ENCODE measurements around the gene GNAI1. TPM values are rescaled to one million over a fixed set of nuclear protein-coding genes. Genes with fewer than 3 reads are reported as not detected.

GNAI1 gene
- total RNA-seq, 1 donor from 2014 or later = 61.1 TPM

DNA sequence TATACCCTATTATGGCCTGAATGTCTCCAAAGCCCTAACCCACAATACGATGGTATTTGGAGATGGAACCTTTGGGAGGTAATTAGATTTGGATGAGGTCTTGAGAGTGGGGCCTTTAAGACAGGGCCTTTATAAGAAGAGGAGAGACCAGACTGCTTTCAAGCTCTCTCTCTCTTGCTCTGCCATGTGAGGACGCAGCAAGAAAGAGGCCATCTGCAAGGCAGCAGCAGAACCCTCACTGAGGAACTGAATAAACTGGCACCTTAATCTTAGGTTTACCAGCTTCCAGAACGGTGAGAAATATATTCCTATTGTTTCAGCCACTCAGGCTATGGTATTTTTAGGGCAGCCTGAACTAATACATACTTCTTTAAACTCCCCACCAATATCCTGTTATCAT, 2.0 kb upstream of the GNAI1 start:
- TF ChIP-seq, protein P1, sequence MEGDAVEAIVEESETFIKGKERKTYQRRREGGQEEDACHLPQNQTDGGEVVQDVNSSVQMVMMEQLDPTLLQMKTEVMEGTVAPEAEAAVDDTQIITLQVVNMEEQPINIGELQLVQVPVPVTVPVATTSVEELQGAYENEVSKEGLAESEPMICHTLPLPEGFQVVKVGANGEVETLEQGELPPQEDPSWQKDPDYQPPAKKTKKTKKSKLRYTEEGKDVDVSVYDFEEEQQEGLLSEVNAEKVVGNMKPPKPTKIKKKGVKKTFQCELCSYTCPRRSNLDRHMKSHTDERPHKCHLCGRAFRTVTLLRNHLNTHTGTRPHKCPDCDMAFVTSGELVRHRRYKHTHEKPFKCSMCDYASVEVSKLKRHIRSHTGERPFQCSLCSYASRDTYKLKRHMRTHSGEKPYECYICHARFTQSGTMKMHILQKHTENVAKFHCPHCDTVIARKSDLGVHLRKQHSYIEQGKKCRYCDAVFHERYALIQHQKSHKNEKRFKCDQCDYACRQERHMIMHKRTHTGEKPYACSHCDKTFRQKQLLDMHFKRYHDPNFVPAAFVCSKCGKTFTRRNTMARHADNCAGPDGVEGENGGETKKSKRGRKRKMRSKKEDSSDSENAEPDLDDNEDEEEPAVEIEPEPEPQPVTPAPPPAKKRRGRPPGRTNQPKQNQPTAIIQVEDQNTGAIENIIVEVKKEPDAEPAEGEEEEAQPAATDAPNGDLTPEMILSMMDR (IDR thresholded peaks at IDR 0.05; ENCODE audit: unreplicated experiment) = no peak
- Mint-ChIP-seq H3K27ac (no peak overlapping the region), H3K4me1 (peaks cover 22% of the 10 kb centered on the region), H3K4me3 (no peak overlapping the region), H3K27me3 (ENCODE audit: low read depth) (no peaks in the 10 kb centered on the region), H3K9me3 (no peaks in the 10 kb centered on the region), H3K36me3 (no peaks in the 10 kb centered on the region)
- no peak for DNase-seq (ENCODE audit: low spot score in 2 of 2, unreplicated experiment in 2 of 2)

DNA sequence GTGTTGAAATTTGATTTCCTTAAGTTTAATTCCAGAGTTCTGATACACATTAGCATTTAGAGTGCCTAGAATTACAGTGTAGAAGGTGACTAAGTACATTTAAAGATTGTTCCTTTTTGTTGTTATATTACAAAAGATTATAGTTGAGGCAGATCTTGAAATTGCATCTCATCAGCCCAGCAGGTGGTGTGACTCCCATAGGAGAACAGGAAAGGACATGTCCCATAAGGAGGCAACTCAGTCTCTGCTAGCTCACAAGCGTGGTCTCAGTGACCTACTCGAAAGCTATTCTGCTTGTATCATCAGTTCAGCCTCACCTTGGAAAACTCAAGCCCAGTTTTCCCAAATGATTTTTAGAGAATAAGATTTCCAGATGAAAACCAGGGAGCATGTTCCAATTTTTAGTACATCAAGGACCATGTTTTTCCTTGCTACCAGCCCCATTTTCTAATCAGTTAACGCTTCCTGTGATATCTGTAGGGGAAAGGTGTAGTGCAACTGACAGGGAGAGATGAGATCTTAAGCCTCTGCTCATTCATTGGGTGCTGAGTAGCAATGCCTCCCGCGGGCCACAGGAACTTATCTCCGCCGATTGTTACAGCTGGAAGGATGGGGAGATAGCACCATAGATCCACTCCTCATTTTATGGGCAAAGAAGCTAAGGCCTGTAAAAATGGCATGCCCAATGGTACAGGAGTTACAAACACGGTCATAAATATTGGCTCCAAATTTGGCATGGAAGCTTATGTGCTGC, 1.1 kb upstream of the GNAI1 start:
- Mint-ChIP-seq H3K27ac (peak overlapping the region; percentile 82), H3K36me3 (no peaks in the 10 kb centered on the region), H3K4me1 (peaks cover 28% of the 10 kb centered on the region), H3K9me3 (no peaks in the 10 kb centered on the region), H3K27me3 (ENCODE audit: low read depth) (no peaks in the 10 kb centered on the region), H3K4me3 (peak overlapping the region; percentile 79)
- TF ChIP-seq, protein P1 (IDR thresholded peaks at IDR 0.05; ENCODE audit: unreplicated experiment) = no peak
- no peak for DNase-seq (ENCODE audit: low spot score in 2 of 2, unreplicated experiment in 2 of 2)

DNA sequence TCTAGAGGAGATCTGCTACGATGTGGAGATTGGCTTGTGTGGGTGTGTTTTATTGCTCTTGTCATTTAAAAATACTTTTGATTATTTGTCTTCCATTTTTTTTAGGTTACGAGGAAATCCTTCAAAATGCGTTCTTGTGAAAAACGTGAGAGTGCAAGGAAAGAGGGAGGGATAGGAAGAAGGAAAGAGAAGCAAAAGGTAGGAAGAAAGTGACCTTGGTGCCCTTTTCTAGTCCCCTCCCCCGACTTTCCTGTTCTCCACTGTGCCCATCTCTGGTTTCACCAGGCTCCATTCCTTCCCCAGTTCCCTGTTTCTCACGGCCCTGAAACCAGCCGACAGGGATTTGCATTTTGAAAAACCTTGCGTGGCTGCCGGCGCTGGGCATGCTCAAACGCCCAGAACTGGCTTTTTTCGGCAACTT, 506 bp upstream of the GNAI1 start:
- TF ChIP-seq, protein P1 (IDR thresholded peaks at IDR 0.05; ENCODE audit: unreplicated experiment) = no peak
- DNase-seq (ENCODE audit: low spot score in 2 of 2, unreplicated experiment in 2 of 2) = no peak
- no peaks in the 10 kb centered on the region for H3K9me3 Mint-ChIP-seq
- H3K4me1 Mint-ChIP-seq = peaks cover 34% of the 10 kb centered on the region
- H3K27me3 Mint-ChIP-seq (ENCODE audit: low read depth) = no peaks in the 10 kb centered on the region
- no peaks in the 10 kb centered on the region for H3K36me3 Mint-ChIP-seq
- peak overlapping the region; percentile 79 for H3K4me3 Mint-ChIP-seq
- peak overlapping the region; percentile 82 for H3K27ac Mint-ChIP-seq

DNA sequence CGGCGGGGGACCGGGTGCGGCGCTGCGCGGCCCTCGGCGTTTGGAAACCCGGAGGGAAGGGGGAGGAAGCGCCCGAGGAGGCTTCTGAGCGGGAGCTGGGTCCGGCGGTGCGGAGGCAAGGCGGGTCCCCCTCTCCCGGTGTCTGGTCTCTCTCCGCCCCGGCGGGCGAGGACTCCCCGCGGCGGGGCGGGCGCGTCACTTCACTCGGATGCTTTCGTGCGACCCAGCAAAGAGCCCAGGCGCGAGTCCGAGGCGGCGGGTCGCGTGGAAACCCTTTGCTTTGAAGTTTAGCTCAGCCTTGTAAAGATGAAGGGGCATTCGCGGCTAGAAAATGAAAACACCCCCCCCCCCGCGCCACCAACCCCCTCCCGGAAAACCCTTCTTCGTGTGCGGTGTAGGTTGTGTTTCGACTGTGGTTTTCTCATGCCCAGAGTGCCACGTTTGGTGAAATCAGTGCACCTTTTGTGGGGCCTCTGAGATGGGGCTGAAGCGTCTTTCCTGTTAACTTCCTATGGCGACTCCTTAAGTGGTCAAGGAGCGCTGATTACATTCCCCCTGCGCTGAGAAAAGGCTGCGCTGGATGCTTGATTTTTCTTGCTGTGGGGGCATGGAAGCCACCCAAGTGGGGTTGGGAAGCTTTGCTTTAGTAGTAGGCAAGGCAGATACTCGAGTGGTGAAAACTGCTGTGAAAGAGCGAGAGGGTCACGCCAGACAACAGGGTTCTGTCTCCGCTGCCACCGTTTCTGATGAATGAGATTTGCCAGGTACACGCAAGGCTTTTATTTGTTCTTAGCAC, 876 bp downstream of the GNAI1 start:
- DNase-seq (ENCODE audit: low spot score in 2 of 2, unreplicated experiment in 2 of 2) = peak in 1 of 2 experiments; percentile 42
- Mint-ChIP-seq H3K27ac (peak overlapping the region; percentile 85), H3K4me3 (peak overlapping the region; percentile 98), H3K27me3 (ENCODE audit: low read depth) (no peaks in the 10 kb centered on the region), H3K9me3 (no peaks in the 10 kb centered on the region), H3K4me1 (peaks cover 39% of the 10 kb centered on the region), H3K36me3 (no peaks in the 10 kb centered on the region)
- TF ChIP-seq, protein P1 (IDR thresholded peaks at IDR 0.05; ENCODE audit: unreplicated experiment) = no peak

DNA sequence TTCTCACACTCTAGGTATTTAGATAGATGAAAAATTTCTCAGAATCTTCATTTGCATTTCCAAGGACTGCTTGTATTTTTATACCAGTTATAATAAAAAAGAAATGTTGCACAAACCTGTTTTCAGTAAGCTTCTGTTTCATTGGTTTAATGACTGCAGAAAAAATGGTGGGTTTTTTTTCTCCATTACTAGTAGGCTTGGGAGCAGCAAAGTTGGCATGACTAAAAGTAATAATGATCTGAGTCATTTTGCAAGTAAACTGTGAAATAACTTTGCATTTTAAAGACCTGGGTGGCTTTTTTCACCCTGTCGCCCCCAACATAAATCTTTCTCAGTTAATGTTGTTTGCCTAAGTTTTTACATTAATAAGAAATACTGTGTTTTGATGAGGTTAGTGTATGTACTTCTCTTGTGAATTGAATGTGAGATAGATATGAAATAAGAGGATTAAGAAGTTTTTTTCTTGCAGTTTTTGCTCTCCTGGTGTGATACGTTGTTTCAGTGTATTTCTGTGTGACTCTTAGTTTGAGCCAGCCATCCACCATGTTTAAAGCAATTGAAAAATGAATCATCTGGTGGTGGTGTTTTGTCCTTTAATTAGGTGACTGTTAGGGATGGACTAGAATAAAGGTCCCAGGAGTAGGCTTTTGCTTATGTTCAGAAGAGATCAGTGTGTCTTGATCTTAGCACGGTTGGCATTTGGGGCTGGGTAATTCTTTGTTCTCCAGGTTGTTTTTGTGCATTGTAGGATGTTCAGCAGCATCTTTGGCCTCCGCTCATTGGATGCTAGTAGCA, 1.8 kb downstream of the GNAI1 start:
- TF ChIP-seq, protein P1 (IDR thresholded peaks at IDR 0.05; ENCODE audit: unreplicated experiment) = no peak
- H3K9me3 Mint-ChIP-seq = peaks cover 4% of the 10 kb centered on the region
- H3K27me3 Mint-ChIP-seq (ENCODE audit: low read depth) = no peaks in the 10 kb centered on the region
- no peak for DNase-seq (ENCODE audit: low spot score in 2 of 2, unreplicated experiment in 2 of 2)
- H3K4me3 Mint-ChIP-seq = peak overlapping the region; percentile 98
- peaks cover 43% of the 10 kb centered on the region for H3K4me1 Mint-ChIP-seq
- H3K27ac Mint-ChIP-seq = no peak overlapping the region
- H3K36me3 Mint-ChIP-seq = peaks cover 3% of the 10 kb centered on the region

All from mesothelial cell of epicardium (in vitro differentiated cells).